HG03108 (cell line): Measurements from ENCODE around the gene IRX2.

ENCODE experiments used
- ATAC-seq: cut with Tn5 transposase; IDR thresholded peaks from one replicate; pipeline ENCODE4 v1.9.1; 2021; ENCODE audit warnings: moderate library complexity; ENCODE audit not compliant: unreplicated experiment

IRX2 gene

GRCh38 chr5:2699231-2699630 lies 52.2 kb downstream of the IRX2 start:
- ATAC-seq: no peak

GRCh38 chr5:2698581-2698980 lies 52.9 kb downstream of the IRX2 start:
- no peak for ATAC-seq

GRCh38 chr5:2697446-2698200 lies 53.9 kb downstream of the IRX2 start:
- no peak for ATAC-seq

DNA sequence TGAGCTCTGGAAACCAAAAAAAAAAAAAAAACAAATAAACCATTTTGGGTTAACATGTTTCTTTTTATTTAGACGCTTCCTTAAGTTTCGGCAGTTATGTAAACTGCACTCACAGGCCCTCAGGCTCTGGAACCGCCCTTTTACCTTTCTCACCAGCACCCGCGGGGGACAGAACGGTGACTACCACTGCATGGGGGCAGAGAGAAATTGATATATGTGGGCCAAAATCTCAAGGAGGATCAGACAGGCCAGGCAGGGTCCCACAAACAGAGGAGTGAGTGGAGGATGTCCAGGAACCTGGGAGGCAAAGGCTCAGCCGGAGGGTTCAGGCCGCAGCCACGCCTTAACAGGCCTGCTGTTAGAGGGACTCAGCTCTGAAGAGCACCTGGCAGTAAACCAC lies 54.4 kb downstream of the IRX2 start:
- no peak for ATAC-seq
